PC-9 (cell line): ENCODE measurements around the gene ZCCHC8. TPM values are rescaled to one million over a fixed set of nuclear protein-coding genes. Genes with fewer than 3 reads are reported as not detected.
A peak's percentile ranks its signal among the peaks of the same experiment; 100 is the strongest.

Source experiments
- BruUV-seq: library from RNA; stranded (reverse); fragments of 400-500 nt; replicated peaks from 2 replicates; lab custom pipeline; 2021; lab: Mats Ljungman, UMichigan
- CTCF ChIA-PET: fragments of 300-600 bp; sonication (Branson Sonifier 250); formaldehyde crosslinking; loops from one replicate; lab custom pipeline; 2022; ENCODE audit warnings: antibody characterized with exemption; lab: Charles Lee
- POLR2A ChIA-PET: fragments of 300-600 bp; sonication (Branson Sonifier 250); formaldehyde crosslinking; loops from one replicate; lab custom pipeline; 2022; ENCODE audit warnings: antibody characterized with exemption; ENCODE audit not compliant: unreplicated experiment; lab: Charles Lee
- DNase-seq, 2 experiments: peaks; one replicate each; pipeline versions ENCODE4 v3.0.0 to v3.0.0-alpha.2; 2015 to 2022; ENCODE audit warnings: mixed read lengths in 1 of 2
- H2AFZ ChIP-seq: fragments of 200-600 bp; sonication (generic); 2 replicates; pipeline ENCODE4 v1.8.1; 2017; ENCODE audit warnings: antibody characterized with exemption
- H3F3A ChIP-seq: fragments of 200-600 bp; sonication (generic); 2 replicates; pipeline ENCODE4 v1.8.1; 2017; ENCODE audit warnings: antibody characterized with exemption, mild to moderate bottlenecking, low read depth; ENCODE audit not compliant: insufficient read depth
- H3K27ac ChIP-seq: fragments of 200-600 bp; sonication (generic); 2 replicates; pipeline ENCODE4 v1.6.1; 2016; ENCODE audit warnings: mixed run types
- H3K27me3 ChIP-seq: fragments of 200-600 bp; sonication (generic); 2 replicates; pipeline ENCODE4 v1.6.1; 2016; ENCODE audit warnings: low read depth, mixed run types; ENCODE audit not compliant: insufficient read depth
- H3K36me3 ChIP-seq: fragments of 200-600 bp; sonication (generic); 2 replicates; pipeline ENCODE4 v1.6.1; 2016; ENCODE audit warnings: low read depth, mixed run types
- H3K4me1 ChIP-seq: fragments of 200-600 bp; sonication (generic); replicated peaks from 2 replicates; pipeline ENCODE4 v1.6.1; 2016; ENCODE audit warnings: mixed run types; ENCODE audit not compliant: insufficient read depth
- H3K4me2 ChIP-seq: fragments of 200-600 bp; sonication (generic); 2 replicates; pipeline ENCODE4 v1.6.1; 2017; ENCODE audit warnings: mixed run types
- H3K4me3 ChIP-seq: fragments of 200-600 bp; sonication (generic); 2 replicates; pipeline ENCODE4 v1.6.1; 2016; ENCODE audit warnings: mixed run types
- H3K79me2 ChIP-seq: fragments of 200-600 bp; sonication (generic); 2 replicates; pipeline ENCODE4 v1.6.1; 2017; ENCODE audit warnings: low read depth, mixed run types
- H3K9me2 ChIP-seq: fragments of 200-600 bp; sonication (generic); 2 replicates; pipeline ENCODE4 v1.8.1; 2017; ENCODE audit warnings: mild to moderate bottlenecking; ENCODE audit not compliant: insufficient read depth
- H3K9me3 ChIP-seq: fragments of 200-600 bp; sonication (generic); 2 replicates; pipeline ENCODE4 v1.8.1; 2016; ENCODE audit warnings: low read depth; ENCODE audit not compliant: insufficient read depth
- H4K20me1 ChIP-seq: fragments of 200-600 bp; sonication (generic); 2 replicates; pipeline ENCODE4 v1.8.1; 2017; ENCODE audit not compliant: insufficient read depth
- CTCF ChIP-seq: fragments of 200-600 bp; sonication (generic); conservative IDR thresholded peaks from 2 replicates; pipeline ENCODE4 v1.6.1; 2017; ENCODE audit warnings: mixed run types, antibody characterized with exemption, mild to moderate bottlenecking, moderate library complexity
- EZH2 ChIP-seq: fragments of 200-600 bp; sonication (generic); IDR thresholded peaks from 2 replicates; pipeline ENCODE4 v1.8.0; 2017; ENCODE audit warnings: antibody characterized with exemption, low read depth
- intact Hi-C: fragments of 100-400 bp; cut with micrococcal nuclease; formaldehyde crosslinking; loops from one replicate; pipeline ENCODE4 v1.10.0; 2022; ENCODE audit not compliant: unreplicated experiment
- total RNA-seq: library from RNA; stranded (reverse); gene quantifications from 2 replicates; pipeline ENCODE4 v1.2.3, GENCODE V29; 2021

The ZCCHC8 gene
- total RNA-seq, 1 experiment from 2014 or later: 24.3 TPM

- Histone ChIP-seq H3F3A (peaks cover 32% of the 10 kb centered on the region), H3K27ac (peak within 1 kb of the TSS; percentile 96), H3K9me3 (no peaks in the 10 kb centered on the region), H3K27me3 (no peaks in the 10 kb centered on the region), H3K4me1 (peaks cover 30% of the 10 kb centered on the region), H2AFZ (peak within 1 kb of the TSS; percentile 74), H3K79me2 (peaks cover 49% of the 10 kb centered on the region), H3K9me2 (no peaks in the 10 kb centered on the region), H3K4me3 (peak within 1 kb of the TSS; percentile 71), H3K36me3 (no peaks in the 10 kb centered on the region), H3K4me2 (peak within 1 kb of the TSS; percentile 100), H4K20me1 (no peaks in the 10 kb centered on the region)
- ChIA-PET CTCF (interaction anchor here (0.6 kb wide), 2 partner anchors 22 to 41 kb away, joined by 3 to 10 read pairs; no protein-coding TSS in a partner anchor), POLR2A (interaction anchor here (0.6 to 2.4 kb wide), 3 partner anchors 22 to 1926 kb away, joined by 4 to 19 read pairs (median 10); partner anchors contain the start of gene DYNLL1)
- DNase-seq: peak; percentile 67 to 83
- intact Hi-C loops: loop anchor here (1.0 kb wide), 3 partner anchors 22 to 55 kb away; no protein-coding TSS in a partner anchor
- TF ChIP-seq CTCF (peak; percentile 38; the same call in 1 of the 2 replicates), EZH2 (no peak)
- BruUV-seq: no TSS peak
Observed at GRCh38 chr12:122421821-122422729, 78.7 kb downstream of the ZCCHC8 start, which contains the start of gene CLIP1. CLIP1 (minus strand) TSS chr12:122422669; CDS start chr12:122380452, 42,217 bp downstream.

Other genes starting within 250 kb of the ZCCHC8 start
- gene VPS33A, start 234.4 kb downstream of the ZCCHC8 start, total RNA-seq: 18.1 and 20.2 TPM in 2 replicates
- gene CLIP1, start 78.3 kb downstream of the ZCCHC8 start, total RNA-seq: 80.8 and 86.9 TPM in 2 replicates
- 61.2 and 64.5 TPM in 2 replicates for gene RSRC2, start 26.0 kb upstream of the ZCCHC8 start, total RNA-seq
- gene KNTC1, start 26.3 kb upstream of the ZCCHC8 start, total RNA-seq: 63.0 and 67.7 TPM in 2 replicates
- 2.0 and 2.6 TPM in 2 replicates for gene HCAR2, start 202.4 kb upstream of the ZCCHC8 start, total RNA-seq
- 0.38 and 0.44 TPM in 2 replicates for gene HCAR3, start 215.9 kb upstream of the ZCCHC8 start, total RNA-seq
- 4.2 and 5.2 TPM in 2 replicates for gene HCAR1, start 229.9 kb upstream of the ZCCHC8 start, total RNA-seq